Measurements from ENCODE around the gene HS3ST4. TPM values are rescaled to one million over a fixed set of nuclear protein-coding genes. Genes with fewer than 3 reads are reported as not detected.

The HS3ST4 gene
- polyA plus RNA-seq, 1 donor (not counting 4 experiments of a cell fraction or from before 2014, with no cell fraction given) = not detected

DNA sequence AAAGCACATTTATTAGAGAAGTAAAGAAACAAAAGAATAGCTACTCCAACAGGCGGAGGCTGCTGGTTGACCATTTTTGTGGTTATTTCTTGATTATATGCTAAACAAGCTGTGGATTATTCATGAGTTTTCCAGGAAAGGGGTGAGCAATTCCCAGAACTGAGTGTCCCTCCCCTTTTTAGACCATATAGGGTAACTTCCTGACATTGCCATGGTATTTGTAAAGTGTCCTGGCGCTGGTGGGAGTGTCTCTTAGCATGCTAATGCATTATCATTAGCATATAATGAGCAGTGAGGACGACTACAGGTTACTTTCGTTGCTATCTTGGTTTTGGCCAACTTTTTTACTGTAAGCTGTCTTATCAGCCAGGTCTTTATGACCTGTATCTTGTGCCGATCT is 12.2 kb upstream of the HS3ST4 start:
- TF ChIP-seq EZH2 (IDR thresholded peaks at IDR 0.05; ENCODE audit: low read length) = no peak
- TF ChIP-seq, protein P1, sequence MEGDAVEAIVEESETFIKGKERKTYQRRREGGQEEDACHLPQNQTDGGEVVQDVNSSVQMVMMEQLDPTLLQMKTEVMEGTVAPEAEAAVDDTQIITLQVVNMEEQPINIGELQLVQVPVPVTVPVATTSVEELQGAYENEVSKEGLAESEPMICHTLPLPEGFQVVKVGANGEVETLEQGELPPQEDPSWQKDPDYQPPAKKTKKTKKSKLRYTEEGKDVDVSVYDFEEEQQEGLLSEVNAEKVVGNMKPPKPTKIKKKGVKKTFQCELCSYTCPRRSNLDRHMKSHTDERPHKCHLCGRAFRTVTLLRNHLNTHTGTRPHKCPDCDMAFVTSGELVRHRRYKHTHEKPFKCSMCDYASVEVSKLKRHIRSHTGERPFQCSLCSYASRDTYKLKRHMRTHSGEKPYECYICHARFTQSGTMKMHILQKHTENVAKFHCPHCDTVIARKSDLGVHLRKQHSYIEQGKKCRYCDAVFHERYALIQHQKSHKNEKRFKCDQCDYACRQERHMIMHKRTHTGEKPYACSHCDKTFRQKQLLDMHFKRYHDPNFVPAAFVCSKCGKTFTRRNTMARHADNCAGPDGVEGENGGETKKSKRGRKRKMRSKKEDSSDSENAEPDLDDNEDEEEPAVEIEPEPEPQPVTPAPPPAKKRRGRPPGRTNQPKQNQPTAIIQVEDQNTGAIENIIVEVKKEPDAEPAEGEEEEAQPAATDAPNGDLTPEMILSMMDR (optimal IDR thresholded peaks at IDR 0.05 in 1 of 3, IDR thresholded peaks at IDR 0.05 in 1 of 3, conservative IDR thresholded peaks at IDR 0.05 in 1 of 3; ENCODE audit: extremely low read depth in 1 of 3, insufficient read depth in 2 of 3, low read length in 3 of 3) = no peak
- dilution Hi-C loops (cut with MboI; ENCODE audit: extremely low pct_ligation_motif_present, low sequenced_read_pairs) = no loop called here
- Histone ChIP-seq H3K27ac (ENCODE audit: control insufficient read depth, insufficient read depth, low read length) (no peak overlapping the region), H3K9ac (ENCODE audit: control insufficient read depth, extremely low read depth, insufficient read depth, low read length) (no peak overlapping the region), H3K4me2 (ENCODE audit: control insufficient read depth, extremely low read depth, insufficient read depth, low read depth, low read length) (no peak overlapping the region), H3K27me3 (ENCODE audit: control insufficient read depth, extremely low read depth, insufficient read depth, low read length) (no peaks in the 10 kb centered on the region), H3K4me3 (ENCODE audit: control insufficient read depth in 2 of 3, extremely low read depth in 1 of 3, insufficient read depth in 2 of 3, low read depth in 1 of 3, low read length in 3 of 3) (no peak overlapping the region), H4K20me1 (ENCODE audit: control insufficient read depth, extremely low read depth, insufficient read depth, low read length) (no peaks in the 10 kb centered on the region), H3K9me1 (ENCODE audit: control insufficient read depth, extremely low read depth, insufficient read depth, low read length) (no peaks in the 10 kb centered on the region), H3K79me2 (ENCODE audit: control insufficient read depth, insufficient read depth, low read length) (no peaks in the 10 kb centered on the region), H3K9me3 (ENCODE audit: control insufficient read depth, low read depth, low read length) (no peaks in the 10 kb centered on the region), H3K36me3 (ENCODE audit: control insufficient read depth in 2 of 2, extremely low read depth in 1 of 2, insufficient read depth in 2 of 2, low read length in 2 of 2) (no peaks in the 10 kb centered on the region), H2AFZ (ENCODE audit: control insufficient read depth, low read length) (no peak overlapping the region), H3K4me1 (ENCODE audit: control insufficient read depth, extremely low read depth, insufficient read depth, low read length) (no peaks in the 10 kb centered on the region)
- DNase-seq (ENCODE audit: low read depth, low spot score) (no peak), FAIRE-seq (no peak)

DNA sequence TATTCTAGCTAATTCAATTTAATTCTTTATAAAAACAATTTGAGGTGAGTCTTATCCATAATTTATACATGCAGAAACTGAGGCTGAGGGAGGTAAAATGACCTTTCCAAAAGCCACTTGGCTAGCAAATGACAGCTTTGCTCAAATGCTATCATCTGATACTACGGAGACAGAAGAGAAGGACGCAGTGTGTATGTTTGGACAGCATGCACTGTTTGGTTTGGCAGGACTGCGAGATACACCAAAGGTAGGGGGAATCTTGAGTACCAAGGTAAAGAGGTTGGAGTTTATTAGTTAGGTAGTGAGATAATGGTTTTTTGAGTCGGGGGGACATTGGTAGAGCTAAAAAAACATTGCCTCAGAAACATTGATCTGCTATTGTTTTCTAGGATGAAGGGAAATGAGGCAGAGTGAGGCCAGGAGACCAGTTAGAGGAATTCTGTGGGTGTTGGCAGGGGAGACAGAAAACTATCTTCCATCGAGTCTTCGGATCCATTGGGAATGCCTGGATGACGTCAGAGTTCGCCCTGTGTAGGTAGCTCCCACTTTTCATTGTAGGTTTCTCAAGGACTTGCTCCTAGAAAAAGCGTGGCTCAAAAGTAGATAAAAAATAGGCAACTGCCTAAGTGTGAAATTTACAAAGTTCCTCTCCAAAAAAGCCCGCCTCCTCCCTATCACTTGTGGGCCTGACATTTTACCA is 2.5 kb upstream of the HS3ST4 start:
- H2AFZ ChIP-seq (ENCODE audit: control insufficient read depth, low read length) = no peak overlapping the region
- no peaks in the 10 kb centered on the region for H3K9me1 ChIP-seq (ENCODE audit: control insufficient read depth, extremely low read depth, insufficient read depth, low read length)
- FAIRE-seq (no peak), DNase-seq (ENCODE audit: low read depth, low spot score) (no peak)
- TF ChIP-seq, protein P1 (optimal IDR thresholded peaks at IDR 0.05 in 1 of 3, IDR thresholded peaks at IDR 0.05 in 1 of 3, conservative IDR thresholded peaks at IDR 0.05 in 1 of 3; ENCODE audit: extremely low read depth in 1 of 3, insufficient read depth in 2 of 3, low read length in 3 of 3) = no peak
- TF ChIP-seq EZH2 (IDR thresholded peaks at IDR 0.05; ENCODE audit: low read length) = no peak
- no peaks in the 10 kb centered on the region for H3K79me2 ChIP-seq (ENCODE audit: control insufficient read depth, insufficient read depth, low read length)
- no peaks in the 10 kb centered on the region for H3K4me1 ChIP-seq (ENCODE audit: control insufficient read depth, extremely low read depth, insufficient read depth, low read length)
- H3K27ac ChIP-seq (ENCODE audit: control insufficient read depth, insufficient read depth, low read length) = no peak overlapping the region
- peaks cover 33% of the 10 kb centered on the region for H3K27me3 ChIP-seq (ENCODE audit: control insufficient read depth, extremely low read depth, insufficient read depth, low read length)
- no peak overlapping the region for H3K4me3 ChIP-seq (ENCODE audit: control insufficient read depth in 2 of 3, extremely low read depth in 1 of 3, insufficient read depth in 2 of 3, low read depth in 1 of 3, low read length in 3 of 3)
- H3K36me3 ChIP-seq (ENCODE audit: control insufficient read depth in 2 of 2, extremely low read depth in 1 of 2, insufficient read depth in 2 of 2, low read length in 2 of 2) = no peaks in the 10 kb centered on the region
- H3K9ac ChIP-seq (ENCODE audit: control insufficient read depth, extremely low read depth, insufficient read depth, low read length) = no peak overlapping the region
- H4K20me1 ChIP-seq (ENCODE audit: control insufficient read depth, extremely low read depth, insufficient read depth, low read length) = no peaks in the 10 kb centered on the region
- no peak overlapping the region for H3K4me2 ChIP-seq (ENCODE audit: control insufficient read depth, extremely low read depth, insufficient read depth, low read depth, low read length)
- H3K9me3 ChIP-seq (ENCODE audit: control insufficient read depth, low read depth, low read length) = no peaks in the 10 kb centered on the region
- dilution Hi-C loops (cut with MboI; ENCODE audit: extremely low pct_ligation_motif_present, low sequenced_read_pairs) = no loop called here
